NT2/D1 (cell line): ENCODE results near the gene UBE2F.

ENCODE experiments used
- SUZ12 ChIP-seq: IDR thresholded peaks from 2 replicates; pipeline ENCODE4 v1.6.1; 2011; ENCODE audit not compliant: insufficient read length, insufficient read depth; ENCODE audit errors: extremely low read depth
- ZNF274 ChIP-seq: IDR thresholded peaks from 2 replicates; pipeline ENCODE4 v1.6.1; 2011; ENCODE audit warnings: mild to moderate bottlenecking, low read depth, low read length

DNA sequence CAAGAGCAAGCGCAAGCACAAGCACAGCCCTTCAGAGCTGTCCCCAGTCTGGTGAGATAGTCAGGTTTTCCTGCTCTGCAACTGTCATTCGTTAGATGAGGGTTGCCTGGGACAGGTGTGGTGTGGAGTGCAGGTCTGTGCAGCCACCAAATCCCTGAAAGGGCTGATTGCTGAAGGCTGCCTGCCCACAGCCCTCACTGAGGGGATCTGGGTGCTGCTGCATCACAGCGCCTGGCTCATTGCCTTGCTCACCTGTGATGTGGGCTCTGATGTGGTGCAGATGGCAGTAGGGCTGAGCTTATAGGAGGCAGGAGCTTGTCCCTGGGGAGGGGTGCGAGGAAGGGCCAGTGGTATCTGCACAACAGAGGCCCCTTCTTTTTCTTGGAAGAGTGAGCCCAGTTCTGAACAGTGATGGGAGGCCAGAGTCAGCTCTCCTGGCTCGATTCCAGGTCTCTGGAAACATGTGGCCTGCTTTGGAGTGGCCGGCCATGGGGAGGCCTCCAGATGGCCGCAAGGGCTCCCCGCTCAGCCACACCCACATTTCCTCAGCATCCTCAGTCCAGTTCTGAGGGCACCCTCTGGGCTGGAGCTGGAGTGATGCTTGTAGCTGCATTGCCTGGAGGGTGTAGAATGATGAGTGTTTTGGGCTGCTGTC is 11.4 kb downstream of the UBE2F start:
- TF ChIP-seq ZNF274 (no peak), SUZ12 (no peak)
